Myocyte (in vitro differentiated cells): Measurements from ENCODE around the gene FAM156B. TPM values are rescaled to one million over a fixed set of nuclear protein-coding genes. Genes with fewer than 3 reads are reported as not detected.
A peak's percentile ranks its signal among the peaks of the same experiment; 100 is the strongest.
"Not testable (repeated sequence)": the region's sequence is repeated elsewhere in the genome, so short reads cannot be mapped to it uniquely, and the experiment has no call there.

ENCODE experiments used
- DNase-seq: peaks from one replicate; pipeline ENCODE4 v3.0.0-alpha.2; 2012; ENCODE audit warnings: low read depth
- total RNA-seq: library from RNA; depleted of rRNA; stranded (reverse); fragments of >200 nt; gene quantifications from 2 replicates; pipeline ENCODE4 v1.2.3, GENCODE V29; 2014

The FAM156B gene
- total RNA-seq, 1 donor from 2014 or later, result 22.8 TPM

DNA sequence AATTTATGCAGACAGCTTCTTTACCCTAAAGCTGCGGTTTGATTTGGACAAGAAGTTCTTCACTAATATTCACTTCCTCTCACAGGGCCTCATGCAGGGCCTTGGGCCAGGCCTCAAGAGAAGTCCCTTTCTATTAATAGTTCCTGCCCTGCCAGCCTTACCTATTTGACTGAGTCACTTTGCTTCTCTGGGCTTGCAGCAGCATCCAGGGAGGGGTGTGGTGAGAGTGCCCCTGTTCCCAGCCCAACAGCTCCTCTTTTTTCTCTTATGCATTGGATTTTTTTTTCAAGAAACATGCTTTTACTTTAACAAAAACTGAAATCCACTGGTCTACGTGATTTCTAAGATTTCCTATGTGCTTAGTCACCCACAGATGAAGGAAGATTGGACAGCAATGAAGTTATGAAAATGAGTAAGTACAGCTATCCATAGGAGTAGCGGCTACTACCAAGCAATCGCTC, 26.7 kb downstream of the FAM156B start:
- DNase-seq, result peak; percentile 56

DNA sequence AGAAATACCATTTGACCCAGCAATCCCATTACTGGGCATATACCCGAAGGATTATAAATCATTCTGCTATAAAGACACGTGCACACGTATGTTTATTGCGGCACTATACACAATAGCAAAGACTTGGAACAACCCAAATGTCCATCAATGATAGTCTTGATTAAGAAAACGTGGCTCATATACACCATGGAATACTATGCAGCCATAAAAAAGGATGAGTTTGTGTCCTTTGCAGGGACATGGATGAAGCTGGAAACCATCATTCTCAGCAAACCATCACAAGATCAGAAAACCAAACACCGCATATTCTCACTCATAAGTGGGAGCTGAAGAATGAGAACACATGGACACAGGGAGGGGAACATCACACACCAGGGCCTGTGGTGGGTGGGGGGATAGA, 33.1 kb downstream of the FAM156B start:
- not testable (repeated sequence) for DNase-seq

DNA sequence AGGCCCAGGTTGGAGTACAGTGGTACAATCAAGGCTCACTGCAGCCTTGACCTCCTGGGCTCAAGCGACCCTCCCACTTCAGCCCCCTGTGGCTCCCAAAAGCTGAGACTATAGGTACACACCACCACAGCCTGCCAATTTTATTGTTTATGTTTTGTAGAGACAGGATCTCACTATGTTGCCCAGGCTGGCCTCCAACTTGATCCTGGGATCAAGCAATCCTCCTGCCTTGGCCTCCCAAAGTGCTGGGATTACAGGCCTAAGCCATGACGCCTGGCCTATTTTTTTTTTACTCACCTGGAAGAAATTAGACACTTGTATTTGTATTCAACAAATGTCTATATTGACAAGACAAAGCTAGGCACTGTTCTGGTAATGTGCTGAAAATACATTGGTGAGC, 36.1 kb downstream of the FAM156B start:
- DNase-seq, result no peak

DNA sequence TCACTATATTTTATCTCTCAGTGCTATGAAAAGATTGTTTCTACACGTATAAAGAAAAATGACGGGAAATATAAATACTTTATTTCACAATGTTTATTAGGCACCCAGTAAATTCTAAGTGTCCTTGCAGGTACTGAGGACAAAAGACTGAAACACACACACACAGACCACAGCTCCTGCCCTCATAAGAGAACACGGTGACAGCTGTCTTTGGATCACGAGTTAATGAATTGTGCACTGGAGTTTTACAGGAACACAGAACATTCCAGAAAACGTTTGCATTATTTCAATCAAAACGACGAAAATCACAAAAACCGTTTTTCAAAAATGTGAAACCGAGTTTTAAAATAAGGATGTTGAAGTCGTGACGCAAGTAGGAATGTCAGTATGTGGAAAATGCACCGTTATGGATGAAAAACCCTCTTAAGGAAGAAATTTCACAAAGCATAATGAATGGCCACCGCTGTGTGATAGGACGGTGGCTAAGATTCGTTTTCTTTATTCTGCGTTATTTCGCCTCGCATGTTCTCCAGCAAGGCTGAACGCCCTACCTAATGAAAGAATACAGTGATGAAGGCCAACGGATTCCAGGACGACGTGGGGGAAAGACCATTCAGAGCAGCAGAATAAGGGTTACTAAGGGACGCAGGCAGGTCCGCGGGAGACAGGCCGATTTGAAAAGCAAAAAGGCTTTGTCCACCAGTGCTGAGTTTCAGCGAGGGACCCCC, 37.0 kb downstream of the FAM156B start:
- DNase-seq, result peak; percentile 56

DNA sequence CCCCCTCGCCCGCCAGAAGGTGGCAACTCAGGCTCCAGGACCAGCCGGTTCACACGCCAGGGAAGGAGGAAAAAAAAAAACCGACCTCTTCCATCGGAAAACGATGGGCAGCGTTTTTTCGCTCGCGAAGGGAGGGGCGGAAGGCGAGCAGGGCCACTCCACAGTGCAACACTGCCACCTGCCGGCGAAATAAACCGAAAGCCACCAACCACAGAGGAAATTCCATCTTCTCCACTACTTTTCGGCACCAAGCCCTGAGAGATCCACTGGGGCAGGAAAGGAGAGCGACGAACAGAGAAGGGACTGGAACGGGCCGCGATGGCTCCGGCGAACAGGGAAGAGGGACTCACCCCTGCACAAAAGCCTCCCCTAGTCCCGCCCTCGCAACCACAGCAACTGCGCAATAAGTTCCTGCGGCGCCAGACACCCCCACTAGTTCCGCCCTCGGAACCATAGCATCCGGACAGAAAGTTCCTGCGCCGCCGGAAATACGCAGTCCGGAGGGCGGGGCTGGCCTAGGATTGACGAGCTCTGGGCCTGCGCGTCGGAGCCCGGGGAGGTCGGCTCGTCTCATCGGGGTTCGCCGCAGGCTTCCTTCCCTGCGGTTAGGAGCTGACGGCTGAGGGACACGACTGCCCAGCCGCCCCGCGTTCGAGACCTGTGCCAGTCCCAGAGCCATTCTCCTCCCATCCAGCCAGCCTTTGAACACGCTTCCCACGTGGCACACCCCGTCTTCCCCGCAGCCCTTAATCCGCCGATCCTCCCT, 37.8 kb downstream of the FAM156B start:
- DNase-seq, result peak; percentile 93

DNA sequence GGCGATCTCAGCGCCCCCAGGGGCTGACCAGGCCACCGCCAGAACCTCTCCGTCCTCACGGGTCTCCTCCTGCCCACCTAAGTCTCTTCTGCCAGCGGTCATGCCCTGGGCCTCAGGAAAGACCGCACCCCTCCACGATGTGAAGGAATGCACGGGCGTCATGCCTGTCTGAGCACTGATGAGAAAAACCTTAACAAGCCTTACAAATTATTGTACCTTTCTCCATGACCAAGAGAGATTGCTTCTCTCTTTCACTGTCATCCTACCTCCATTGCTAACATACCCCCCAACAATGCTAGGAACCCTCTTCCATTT, 38.3 kb downstream of the FAM156B start:
- DNase-seq, result not testable (repeated sequence)

DNA sequence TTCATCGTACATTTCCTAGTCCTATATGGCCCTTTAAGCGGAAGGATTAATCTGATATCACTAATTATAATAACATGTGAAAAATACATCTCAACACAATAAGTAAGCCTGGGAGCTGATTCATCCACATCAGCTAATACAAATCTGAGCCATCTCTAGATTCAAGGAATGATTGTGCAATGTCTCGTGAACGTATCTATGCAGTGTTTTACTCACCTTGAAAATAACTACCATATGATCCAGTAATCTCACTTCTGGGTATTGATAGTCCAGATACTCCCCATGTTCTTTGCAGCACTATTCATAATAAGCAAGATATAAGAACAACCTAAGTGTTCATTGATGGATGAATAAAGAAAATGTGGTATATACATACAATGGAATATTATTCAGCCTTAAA, 43.6 kb downstream of the FAM156B start:
- not testable (repeated sequence) for DNase-seq

DNA sequence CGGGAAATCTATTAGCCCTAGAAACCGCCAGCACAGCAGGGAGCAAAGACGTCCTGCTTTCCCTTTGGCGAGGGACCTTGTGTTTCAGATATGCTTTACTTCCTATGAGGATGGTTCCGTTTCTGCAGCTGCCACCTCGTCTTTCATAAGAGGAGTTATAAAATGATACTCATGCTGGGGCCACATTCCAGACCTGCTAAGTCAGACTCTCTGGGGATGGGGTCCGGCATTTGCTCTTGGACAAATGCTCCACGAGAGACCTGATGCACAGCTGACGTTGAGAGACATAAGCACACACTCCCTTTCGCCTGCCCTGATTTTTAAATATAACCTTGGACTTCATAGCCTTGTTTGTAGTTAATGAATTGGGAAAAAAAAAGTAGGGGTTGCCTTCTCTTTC, 44.6 kb downstream of the FAM156B start:
- DNase-seq, result not testable (repeated sequence)

- DNase-seq, result not testable (repeated sequence)
These were observed 48.8 kb downstream of the FAM156B start for GRCh38 chrX:52945838-52946494.

DNA sequence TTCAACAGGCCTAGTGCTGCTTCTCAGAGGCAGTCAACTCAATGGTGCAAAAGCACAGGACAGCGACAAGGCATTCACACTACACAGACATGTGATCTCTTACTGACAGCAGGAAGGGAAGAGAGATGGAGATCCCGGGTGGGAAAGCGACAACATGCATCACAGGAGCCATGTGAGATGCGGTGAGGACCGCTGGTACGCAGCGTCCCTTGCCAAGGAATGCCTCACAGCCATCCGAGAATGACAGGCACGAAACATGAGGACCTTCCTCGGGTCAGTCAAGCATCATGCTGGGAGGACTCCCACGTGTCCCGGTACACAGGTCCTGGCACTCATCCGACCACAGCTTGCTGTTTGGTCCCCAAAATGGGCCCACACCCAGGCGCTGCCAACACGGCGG, 50.4 kb downstream of the FAM156B start:
- DNase-seq, result not testable (repeated sequence)

DNA sequence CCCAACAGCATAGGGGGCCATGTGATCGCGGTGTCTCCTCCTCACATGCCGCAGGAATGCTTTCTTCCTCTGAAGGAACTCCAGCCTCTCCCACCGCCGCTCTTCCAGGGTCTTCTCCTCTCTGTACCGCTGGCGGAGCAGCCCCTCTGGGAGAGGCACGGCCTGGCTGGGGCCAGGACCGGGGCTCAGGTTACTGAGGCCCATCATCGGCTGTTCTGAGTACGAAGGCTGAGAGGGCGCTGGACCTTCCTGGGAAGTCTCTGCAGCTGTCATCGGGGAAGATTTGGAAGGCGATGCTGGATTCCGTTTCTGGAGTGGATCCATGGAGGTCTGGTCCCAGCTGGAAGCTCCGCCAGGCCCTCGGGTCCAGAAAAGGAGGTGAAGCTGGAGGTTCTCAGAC, 51.1 kb downstream of the FAM156B start:
- not testable (repeated sequence) for DNase-seq

DNA sequence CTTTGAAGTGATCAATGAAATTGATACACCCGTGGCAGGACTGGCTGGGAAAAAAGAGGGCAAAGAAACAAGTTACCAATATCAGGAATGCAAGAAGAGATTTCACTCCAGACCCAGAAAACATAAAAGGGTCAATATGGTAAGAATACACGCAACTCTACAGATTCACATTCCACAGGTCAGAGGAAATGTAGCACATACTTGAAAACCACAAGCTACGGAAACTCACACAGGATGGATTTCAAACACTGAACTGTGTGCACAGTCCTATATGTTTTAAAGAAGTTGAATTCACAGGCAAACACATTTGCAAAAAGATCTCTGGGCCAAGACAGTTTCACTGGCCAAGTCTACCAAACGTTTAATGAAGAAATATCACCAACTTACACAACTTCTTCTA, 52.2 kb downstream of the FAM156B start:
- not testable (repeated sequence) for DNase-seq

DNA sequence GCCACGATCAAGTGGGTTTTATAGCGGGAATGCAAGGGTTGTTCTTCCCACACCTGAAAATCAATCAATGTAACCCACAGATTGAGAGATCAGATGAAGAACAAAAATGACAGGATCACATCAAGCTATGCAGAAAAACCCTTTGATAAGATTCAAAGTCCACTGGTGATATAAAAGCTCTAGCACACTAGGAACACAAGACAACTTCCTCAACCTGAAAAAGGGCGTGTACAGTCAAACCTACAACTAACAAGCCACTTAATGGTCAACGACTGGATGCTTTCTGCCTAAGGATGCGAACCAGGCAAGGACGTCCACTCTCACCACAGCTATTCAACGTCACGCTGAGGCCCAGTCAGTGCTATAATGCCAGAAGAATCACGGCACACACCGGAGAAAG, 52.8 kb downstream of the FAM156B start:
- not testable (repeated sequence) for DNase-seq

Other genes with a start within 250 kb of the FAM156B start
- gene SSX7, start 242.4 kb upstream of the FAM156B start, total RNA-seq, result not detected in 2 replicates
- gene SSX2, start 190.2 kb upstream of the FAM156B start, total RNA-seq, result not detected in 2 replicates
- not detected in 2 replicates for gene SSX2B, start 146.1 kb upstream of the FAM156B start, total RNA-seq
- not detected in 2 replicates for gene SPANXN5, start 99.9 kb upstream of the FAM156B start, total RNA-seq
- gene XAGE5, start 86.0 kb upstream of the FAM156B start, total RNA-seq, result not detected in 2 replicates
- not detected in 2 replicates for gene XAGE3, start 29.2 kb upstream of the FAM156B start, total RNA-seq
- gene FAM156A, start 61.2 kb downstream of the FAM156B start, total RNA-seq, result 16.7 and 30.5 TPM in 2 replicates
- 2.2 and 2.5 TPM in 2 replicates for gene GPR173, start 151.5 kb downstream of the FAM156B start, total RNA-seq
- gene TSPYL2, start 185.0 kb downstream of the FAM156B start, total RNA-seq, result 14.5 and 19.9 TPM in 2 replicates
- 3.3 and 4.2 TPM in 2 replicates for gene KANTR, start 196.8 kb downstream of the FAM156B start, total RNA-seq